Panc1 (cell line): ENCODE data around the gene LRMDA.

Experiments used
- REST ChIP-seq, 2 experiments: IDR thresholded peaks; 2 replicates each; pipeline ENCODE4 v1.6.1; 2011 to 2012; ENCODE audit warnings: low read depth in 2 of 2, control low read depth in 1 of 2, low read length in 1 of 2, mild to moderate bottlenecking in 1 of 2, moderate library complexity in 1 of 2; ENCODE audit not compliant: insufficient read depth in 1 of 2
- TF ChIP-seq, protein P1 (sequence below): fragments of 450-650 bp; IDR thresholded peaks from 2 replicates; pipeline ENCODE4 v1.5.1; 2017; ENCODE audit warnings: mild to moderate bottlenecking

DNA sequence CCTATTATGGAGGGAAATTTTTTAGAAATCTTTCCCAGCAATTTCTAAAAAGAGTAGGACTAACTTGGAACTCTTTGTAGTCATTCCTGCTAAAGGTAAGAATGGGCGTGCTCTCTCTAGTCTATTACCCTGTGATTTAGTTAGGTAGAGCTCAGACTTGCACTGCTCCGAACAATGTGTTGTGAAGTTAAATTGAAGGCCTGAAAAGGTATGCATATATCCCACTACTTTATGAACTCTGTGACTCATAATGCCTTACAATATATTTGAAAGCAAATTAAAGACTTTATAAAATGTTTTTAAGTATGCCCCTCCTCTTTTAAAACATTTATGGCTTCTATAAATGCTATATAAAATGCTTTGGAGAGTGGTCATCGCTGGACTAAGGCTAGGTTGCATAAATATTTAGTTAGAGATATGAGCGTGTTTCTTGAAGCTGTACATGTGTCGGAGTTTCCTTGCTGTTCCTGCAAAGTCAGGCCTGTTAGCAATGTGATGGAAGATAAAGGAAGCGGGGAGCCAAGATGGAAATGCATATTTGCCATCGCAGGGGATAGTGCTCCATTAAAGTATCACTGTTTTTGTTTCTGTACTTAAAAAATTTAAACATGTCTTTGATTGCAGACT, 761.4 kb downstream of the LRMDA start:
- TF ChIP-seq REST (IDR thresholded peaks at IDR 0.05; ENCODE audit: insufficient read depth in 1 of 2, low read depth in 2 of 2, low read length in 1 of 2), result no peak
- TF ChIP-seq, protein P1, sequence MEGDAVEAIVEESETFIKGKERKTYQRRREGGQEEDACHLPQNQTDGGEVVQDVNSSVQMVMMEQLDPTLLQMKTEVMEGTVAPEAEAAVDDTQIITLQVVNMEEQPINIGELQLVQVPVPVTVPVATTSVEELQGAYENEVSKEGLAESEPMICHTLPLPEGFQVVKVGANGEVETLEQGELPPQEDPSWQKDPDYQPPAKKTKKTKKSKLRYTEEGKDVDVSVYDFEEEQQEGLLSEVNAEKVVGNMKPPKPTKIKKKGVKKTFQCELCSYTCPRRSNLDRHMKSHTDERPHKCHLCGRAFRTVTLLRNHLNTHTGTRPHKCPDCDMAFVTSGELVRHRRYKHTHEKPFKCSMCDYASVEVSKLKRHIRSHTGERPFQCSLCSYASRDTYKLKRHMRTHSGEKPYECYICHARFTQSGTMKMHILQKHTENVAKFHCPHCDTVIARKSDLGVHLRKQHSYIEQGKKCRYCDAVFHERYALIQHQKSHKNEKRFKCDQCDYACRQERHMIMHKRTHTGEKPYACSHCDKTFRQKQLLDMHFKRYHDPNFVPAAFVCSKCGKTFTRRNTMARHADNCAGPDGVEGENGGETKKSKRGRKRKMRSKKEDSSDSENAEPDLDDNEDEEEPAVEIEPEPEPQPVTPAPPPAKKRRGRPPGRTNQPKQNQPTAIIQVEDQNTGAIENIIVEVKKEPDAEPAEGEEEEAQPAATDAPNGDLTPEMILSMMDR, result no peak
